CD4-positive, alpha-beta T cell treated with Interleukin-17A for 4 hours (primary cell): ENCODE measurements around the gene CBX4.

Experiments
- DNase-seq: peaks from one replicate; pipeline ENCODE4 v3.0.0-alpha.2; 2020; ENCODE audit warnings: mixed read lengths

Gene CBX4

DNA sequence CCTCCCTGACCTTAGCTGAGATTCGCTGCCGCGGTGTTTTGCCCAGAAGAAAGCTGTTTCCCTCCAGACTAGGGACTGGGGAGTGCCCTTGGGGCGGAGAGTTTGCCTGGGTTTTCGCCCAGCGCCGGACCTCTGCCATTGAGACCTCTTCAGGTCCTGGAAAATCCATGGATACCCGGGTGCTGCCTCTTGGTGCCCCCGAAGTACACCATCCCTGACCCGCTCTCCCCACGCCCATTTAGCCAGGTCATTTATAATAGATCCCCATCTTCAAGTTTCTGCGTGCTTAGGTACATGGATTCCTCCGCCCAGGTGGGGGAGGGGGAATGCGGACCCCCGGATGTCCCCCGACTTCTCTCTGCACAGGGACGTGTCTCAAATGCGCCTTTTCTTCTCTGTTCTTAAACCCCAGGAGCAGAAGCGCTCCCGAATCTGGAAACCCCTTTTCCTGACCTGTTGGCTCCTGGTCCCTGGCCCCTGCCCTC, 27.3 kb downstream of the CBX4 start:
- DNase-seq: no peak

GRCh38 chr17:79811011-79811867, 28.0 kb downstream of the CBX4 start:
- DNase-seq: peak; percentile 51

DNA sequence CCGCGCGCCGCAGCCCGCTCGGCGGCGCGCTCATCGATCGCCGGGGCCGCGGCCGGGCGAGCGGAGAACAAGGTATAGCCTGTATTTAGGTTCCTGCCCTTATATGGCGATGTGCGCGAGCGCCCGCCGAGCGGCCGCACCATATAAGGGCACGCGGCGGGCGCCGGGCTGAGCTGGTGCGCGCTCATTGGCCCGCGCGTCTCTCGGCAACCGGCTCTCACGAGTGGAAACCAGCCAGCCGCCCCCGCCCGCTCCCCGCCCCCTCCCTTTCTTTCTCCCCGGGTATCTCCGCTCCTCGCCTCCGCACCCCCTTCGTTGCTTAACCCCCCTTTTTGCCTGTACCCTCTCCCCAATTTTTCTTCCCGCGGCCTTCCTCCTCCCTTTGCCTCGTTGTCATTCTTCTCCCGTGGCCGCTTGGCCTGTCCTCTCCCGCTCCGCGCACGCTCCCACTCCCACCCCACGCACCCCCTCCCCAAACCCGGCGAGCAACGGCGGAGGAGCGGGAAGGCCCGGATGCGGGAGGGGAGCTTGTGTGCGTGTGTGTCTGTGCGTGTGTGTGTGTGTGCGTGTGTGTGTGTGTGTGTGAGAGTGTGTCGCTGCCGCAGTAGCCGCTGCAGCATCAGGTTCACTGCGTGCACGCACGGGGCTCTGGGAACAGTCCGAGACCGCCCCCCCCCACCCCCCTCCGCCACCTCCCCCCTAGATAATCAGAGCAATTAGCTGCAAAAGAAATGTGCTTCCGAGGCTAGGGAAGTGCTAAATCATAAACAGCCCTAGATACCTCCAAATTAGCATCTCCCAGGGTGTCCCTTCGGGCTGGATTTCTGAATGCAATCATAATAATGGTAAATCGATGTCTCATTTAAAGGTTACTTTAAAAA, 28.9 kb downstream of the CBX4 start:
- DNase-seq: peak; percentile 85

DNA sequence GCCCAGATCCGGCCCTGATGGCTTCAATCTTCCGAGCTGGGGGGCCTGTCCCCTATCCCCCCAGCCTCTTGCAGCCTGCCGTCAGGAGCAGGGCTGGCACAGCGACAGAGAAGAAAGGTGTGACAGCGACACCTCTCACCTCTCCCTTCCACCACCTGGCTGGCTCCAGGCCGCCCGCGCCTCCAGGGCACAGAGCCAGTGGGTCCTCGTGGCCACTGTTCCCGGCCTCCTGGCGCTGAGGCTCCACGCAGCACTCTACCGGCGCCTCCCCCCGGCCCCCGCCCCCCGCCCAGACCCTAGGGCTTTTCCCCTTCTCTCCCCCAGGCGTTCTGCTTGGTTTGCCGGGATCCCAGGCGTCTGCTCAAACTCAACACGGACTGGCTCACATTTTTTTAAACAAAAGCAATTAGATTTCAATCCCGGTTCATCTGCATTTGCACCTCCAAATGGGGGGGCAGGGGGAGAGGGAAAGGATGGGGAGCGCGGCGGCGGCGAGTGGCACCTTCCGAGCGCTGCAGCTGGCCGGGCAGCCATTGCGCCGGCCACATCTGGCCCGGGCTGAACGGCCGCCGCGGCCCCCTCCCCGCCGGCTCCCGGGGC, 29.6 kb downstream of the CBX4 start:
- DNase-seq: no peak

DNA sequence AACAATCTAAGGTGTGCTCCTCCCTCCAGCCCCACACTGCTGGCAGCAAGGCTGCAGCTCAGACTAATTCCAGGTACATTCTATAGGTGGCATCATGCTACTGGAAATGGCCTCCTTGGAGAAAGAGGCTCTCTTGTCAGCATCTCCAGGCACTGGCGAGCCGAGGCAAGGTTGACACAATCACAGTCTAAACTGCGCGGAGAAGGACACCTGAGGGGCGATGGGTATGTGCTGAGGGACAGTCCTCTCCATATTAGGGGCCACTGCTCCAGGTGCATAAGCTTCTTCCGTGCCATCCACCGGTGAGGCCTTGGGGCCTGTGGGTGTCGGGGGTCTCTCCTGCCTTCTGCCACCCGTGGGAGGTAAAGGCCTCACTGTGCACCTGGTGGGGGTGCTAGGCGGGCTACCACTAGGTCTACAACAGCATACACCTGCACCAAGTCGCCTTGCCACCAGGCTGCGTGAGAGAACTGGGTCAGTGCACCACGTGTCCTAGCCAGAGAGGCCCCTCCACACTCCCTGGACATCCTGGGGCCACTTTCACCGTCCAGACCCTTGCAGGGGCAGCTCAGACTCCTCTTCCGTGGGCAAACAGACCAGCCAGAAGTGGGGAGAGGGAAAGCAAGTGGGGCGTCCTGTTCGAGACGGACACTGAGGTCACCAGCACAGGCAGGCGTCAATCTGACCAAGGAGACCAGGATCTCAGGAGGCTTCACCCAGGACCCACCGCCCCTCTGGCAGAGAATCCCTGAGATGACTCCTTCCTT, 30.3 kb downstream of the CBX4 start:
- DNase-seq: peak; percentile 32

GRCh38 chr17:79806863-79807720, 32.1 kb downstream of the CBX4 start:
- no peak for DNase-seq

DNA sequence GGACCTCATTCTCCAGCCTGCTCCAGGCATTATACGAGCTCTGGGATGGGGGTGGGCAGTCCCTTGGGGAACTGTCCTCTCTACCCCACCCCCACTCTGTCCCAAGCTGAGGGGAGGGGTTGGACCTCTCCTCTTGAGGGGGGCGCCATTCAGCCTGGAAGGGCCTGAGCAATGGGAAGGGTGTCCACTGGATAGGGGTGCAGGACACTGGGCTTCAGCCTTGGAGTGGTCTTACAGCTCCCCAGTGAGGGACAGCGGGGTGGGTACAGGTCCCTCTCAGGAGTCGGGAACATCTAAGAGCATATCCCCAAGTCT, 32.8 kb downstream of the CBX4 start:
- DNase-seq: no peak

DNA sequence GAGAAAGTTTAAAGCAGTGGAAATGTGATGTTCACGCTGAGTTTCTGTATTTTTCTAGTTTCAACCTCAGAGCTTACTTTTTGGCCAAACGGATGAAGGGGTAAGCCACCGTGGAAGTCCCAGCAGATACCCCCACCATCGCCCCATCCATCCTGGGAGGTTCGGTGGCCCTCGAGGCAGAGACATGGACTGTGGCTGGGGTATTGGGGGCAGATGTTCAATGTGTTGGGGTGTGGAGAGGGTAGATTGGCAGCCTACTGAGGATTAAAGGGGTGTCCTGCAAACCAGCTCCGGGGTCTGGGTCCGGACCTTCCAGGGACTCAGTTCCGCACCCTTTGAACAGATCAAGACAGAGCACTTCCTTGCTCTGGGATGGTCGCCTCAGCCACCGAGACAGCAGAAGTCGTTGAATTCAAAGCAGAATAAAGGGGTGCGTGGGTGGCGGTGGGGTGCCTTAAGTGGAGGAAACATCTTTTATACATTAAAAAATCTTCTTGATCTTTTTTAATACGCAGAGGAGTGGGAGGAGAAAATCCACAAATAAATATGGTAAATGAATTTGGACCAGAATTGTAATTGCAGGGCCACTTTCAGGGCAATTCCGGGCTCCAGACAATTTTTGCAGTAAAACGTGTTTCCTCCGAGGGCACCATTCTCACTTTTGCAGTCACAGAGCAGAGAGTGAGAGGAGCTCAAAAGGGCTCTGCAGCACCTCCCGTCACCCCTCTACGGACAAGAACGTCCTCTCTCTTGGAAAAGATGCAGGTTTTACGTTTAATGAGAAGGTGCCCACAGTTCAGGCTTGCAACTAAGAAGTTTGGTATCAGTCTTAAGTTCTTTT, 34.2 kb downstream of the CBX4 start:
- no peak for DNase-seq

DNA sequence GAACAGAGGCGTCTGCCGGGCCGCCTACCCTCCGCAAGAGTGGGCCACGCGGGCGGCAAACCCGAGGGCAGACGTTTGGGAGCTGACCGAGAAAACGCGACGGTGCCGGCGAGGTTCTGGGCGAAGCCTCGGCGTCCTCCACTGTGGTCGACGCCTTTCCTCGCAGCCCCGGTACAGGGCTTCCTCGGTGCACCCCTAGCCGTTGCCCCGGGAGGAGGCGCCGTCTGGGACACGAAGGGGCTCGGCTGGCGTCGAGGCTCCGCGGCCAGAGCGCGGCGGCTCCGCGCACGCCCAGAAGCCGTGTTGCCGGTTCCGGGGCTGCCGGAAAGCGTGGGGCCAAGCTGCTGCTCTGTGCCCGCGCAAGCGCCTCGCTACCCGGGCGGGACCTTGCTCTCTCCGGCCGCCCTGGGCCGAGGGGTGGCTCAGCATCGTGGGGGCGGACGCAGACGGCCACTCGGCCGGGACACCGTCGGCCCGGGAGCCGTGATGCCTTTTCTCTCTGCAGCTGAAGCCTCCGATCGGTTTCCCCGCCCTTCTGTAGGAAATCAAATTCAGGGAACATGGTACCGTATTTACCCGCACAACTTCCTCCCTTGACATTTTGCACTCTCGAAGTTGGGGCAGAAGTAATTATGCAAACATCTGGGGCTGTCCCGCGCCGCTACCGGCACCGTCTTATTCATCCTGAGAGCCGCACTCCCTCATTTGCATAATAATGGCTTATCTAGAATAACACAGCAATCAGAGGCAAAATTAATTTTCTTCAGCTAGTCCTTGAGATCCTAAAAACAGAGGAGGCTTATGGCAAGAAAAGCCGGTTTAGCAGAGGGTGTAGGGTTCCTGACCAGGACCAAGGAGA, 35.0 kb downstream of the CBX4 start:
- peak; percentile 49 for DNase-seq

DNA sequence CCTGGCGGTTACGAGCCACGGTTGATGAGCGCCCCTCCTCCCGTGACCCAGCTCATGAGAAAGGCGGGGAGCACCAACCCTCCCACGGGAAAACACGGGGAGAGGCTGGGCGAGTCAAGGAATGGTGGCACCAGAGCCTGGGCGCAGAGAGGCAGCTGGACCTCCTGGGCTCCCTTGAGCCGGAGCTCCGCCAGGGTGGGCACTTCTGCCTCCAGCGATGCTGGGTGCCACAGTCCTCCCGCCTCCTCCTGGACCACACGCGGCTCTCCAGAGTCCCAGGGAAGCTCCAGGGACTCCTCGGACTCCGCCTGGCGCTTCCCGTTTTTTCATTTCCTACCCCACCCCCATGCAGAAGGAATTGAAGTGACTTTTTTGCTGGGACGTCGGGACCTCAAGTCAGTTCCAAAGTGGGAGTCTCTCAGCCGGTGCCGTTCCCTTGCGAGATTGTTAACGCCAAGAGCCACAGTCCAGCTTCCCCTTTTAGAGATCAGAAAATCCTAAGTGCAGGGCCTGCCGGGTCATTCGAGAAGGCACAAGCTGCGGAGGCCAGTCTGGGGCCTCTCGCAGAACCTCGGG, 35.7 kb downstream of the CBX4 start:
- DNase-seq: no peak

DNA sequence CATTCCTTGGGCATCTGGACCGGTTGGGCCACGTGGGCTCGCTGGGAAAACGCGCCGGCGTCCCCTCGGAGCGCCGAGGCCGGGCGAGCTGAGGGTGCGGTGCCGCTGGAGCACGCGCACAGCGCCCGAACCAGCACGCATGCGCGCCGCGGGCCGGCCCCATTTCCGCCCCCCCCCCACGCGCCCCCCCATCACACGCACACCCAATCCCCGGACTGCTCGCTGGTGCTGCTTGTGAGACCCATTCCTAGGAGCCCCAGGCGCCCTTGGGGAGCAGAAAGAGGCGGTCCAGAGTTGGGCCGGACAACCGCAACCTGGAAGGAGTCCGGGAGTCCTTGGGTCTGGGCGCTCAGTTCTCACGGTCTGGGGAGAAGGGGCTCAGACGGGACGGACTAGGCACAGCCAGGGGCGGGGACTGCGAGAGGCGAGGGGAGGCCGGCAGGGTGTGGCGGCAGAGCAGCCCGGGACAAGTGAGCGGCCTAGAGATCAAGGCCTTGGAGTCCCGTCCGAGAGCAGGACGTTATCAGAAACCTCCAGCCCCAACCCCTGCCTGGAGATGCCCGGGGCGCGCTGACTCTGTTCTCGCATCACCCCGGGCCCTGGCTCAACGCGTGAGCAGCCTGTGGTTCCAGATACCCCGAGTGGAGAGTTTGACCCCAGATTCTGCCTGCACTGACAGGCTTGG, 36.4 kb downstream of the CBX4 start:
- DNase-seq: peak; percentile 26

DNA sequence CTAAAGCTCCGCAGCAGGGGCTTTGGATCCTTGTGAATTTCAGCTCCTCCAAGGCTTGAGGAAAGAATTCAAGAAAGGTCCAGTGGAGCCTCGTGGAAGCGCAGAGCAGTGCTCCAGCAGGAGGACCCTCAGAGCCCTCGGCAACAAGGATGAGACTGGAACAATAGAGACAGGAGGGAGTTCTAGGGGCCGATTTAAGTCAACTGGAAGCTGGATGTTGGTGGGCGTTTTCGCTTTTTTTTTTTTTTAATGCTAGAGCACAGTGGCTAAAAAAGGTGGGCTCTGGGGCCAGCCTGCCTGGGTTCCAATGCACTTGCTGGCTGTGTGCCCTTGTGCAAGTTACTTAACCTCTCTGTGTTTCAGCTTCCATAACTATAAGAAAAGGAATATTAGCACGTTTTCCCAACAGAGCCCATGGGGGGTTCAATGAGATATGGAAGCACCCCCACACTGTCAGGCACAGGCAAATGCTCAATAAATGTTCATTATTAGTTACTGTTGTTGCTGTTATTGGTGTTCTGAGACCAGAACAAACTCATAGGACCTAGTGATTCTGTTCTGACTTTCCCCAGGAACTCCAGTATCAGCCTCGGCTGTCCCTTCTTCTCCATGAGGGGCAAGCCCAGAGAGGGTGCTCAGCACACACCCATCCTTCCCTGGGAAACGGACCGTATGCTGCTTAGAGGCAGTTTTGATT, 37.1 kb downstream of the CBX4 start:
- no peak for DNase-seq

- DNase-seq: no peak
These were observed 37.8 kb downstream of the CBX4 start for GRCh38 chr17:79801156-79802038.

DNA sequence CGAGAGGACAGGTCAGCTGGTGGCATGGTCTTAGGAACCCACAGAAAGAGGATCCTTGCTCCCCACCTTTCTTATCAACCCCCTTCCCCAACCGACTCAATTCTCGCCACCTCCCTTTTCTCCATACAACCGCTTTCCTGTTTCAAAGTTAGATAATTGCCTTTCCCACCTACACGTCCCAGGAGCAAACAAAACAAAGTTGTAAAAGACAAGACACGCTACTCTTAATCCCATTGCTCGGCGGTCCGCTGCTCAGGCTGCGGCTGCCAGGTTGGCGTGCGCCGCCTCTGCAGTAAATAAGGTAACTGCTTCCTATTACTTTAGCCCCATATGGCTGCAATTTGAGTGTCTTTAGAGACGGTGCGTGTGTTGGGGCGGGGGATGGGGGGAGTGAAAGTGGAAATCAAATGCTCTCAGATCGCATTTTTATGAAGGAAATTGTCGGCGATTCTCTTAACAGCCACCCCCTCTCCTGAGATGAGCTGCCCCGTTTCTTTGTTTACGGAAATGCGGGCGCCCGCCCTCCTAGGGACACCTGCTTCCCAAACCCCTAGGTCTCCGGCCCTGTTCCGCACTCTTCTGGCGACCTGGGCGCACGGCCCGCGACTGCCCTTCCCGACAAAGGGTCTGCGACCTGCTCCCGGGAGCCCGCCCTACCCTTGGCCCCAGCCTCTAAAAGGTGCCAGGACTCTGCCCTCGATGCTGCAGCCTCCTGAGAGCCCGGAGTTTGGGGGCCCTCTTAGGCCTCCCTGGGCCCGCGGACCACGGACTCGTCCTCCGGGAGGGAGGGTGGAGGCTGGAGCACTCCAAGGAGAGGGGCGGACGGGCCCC, 38.7 kb downstream of the CBX4 start:
- peak; percentile 44 for DNase-seq

GRCh38 chr17:79799538-79800324, 39.5 kb downstream of the CBX4 start:
- no peak for DNase-seq
